K562 (cell line): Measurements from ENCODE around the gene JUNB. TPM values are rescaled to one million over a fixed set of nuclear protein-coding genes. Genes with fewer than 3 reads are reported as not detected.
A peak's percentile ranks its signal among the peaks of the same experiment; 100 is the strongest.

Source experiments
- BCL6 ChIP-seq: fragments of 250-450 bp; sonication (Bioruptor Pico); IDR thresholded peaks from 2 replicates; pipeline ENCODE4 v1.4.0; 2020
- E2F3 ChIP-seq: fragments of 250-450 bp; sonication (Bioruptor Pico); IDR thresholded peaks from 2 replicates; pipeline ENCODE4 v1.4.0; 2020; ENCODE audit warnings: mild to moderate bottlenecking
- ELF4 ChIP-seq: fragments of 450-650 bp; formaldehyde crosslinking; IDR thresholded peaks from 2 replicates; pipeline ENCODE4 v1.4.0; 2022; ENCODE audit warnings: missing genetic modification characterization
- HDAC8 ChIP-seq: fragments of 450-650 bp; IDR thresholded peaks from 2 replicates; pipeline ENCODE4 v1.6.1; 2016; ENCODE audit warnings: mild to moderate bottlenecking, missing genetic modification characterization, moderate library complexity, missing compliant biosample characterization
- MAFF ChIP-seq: IDR thresholded peaks from 2 replicates; pipeline ENCODE4 v1.6.1; 2012; ENCODE audit warnings: low read length, improper control_type of control experiment
- RBM39 ChIP-seq: fragments of 200-400 bp; formaldehyde crosslinking; optimal IDR thresholded peaks from 2 replicates; pipeline ENCODE3; 2018; ENCODE audit warnings: low read depth, low read length
- SMARCC2 ChIP-seq: fragments of 450-650 bp; IDR thresholded peaks from 2 replicates; pipeline ENCODE4 v1.6.1; 2017; ENCODE audit warnings: antibody characterized with exemption, moderate library complexity, mild to moderate bottlenecking, low read depth
- STAT5B ChIP-seq: fragments of 250-450 bp; sonication (Bioruptor Pico); IDR thresholded peaks from 2 replicates; pipeline ENCODE4 v1.8.0; 2021; ENCODE audit warnings: mild to moderate bottlenecking, inconsistent platforms
- TRIM28 ChIP-seq: fragments of 450-650 bp; IDR thresholded peaks from 2 replicates; pipeline ENCODE4 v1.6.1; 2017
- ZBTB17 ChIP-seq: fragments of 450-650 bp; formaldehyde crosslinking; IDR thresholded peaks from 2 replicates; pipeline ENCODE4 v1.4.0; 2020; ENCODE audit warnings: mild to moderate bottlenecking
- ZBTB8A ChIP-seq: fragments of 450-650 bp; IDR thresholded peaks from 2 replicates; pipeline ENCODE4 v1.6.1; 2018; ENCODE audit warnings: mild to moderate bottlenecking, moderate library complexity; ENCODE audit not compliant: partially characterized antibody
- ZNF217 ChIP-seq: sonication (generic); formaldehyde crosslinking; IDR thresholded peaks from 2 replicates; pipeline ENCODE4 v1.8.0; 2022; ENCODE audit warnings: mild to moderate bottlenecking, missing genetic modification reagents
- polyA plus RNA-seq, 8 experiments: library from polyadenylated mRNA; depleted of rRNA in 4 of 8; stranded (reverse) in 5 of 8; unstranded in 3 of 8; fragments of >200 nt; fragmentation: Nextera tagmentation in 2 of 8; fragmentation: Illumina TruSeq in 1 of 8; extraction: Ambion mirVana in 2 of 8; extraction: Trizol in 1 of 8; gene quantifications; 2 replicates each; pipeline versions ENCODE4 v1.2.1 to v1.2.3, GENCODE V29; 2011 to 2014; ENCODE audit warnings: inconsistent platforms in 1 of 8, missing spikeins in 1 of 8
- total RNA-seq, 7 experiments: library from RNA; depleted of rRNA in 6 of 7; stranded (reverse); fragments of >200 nt in 6 of 7; fragmentation: Illumina TruSeq in 2 of 7; extraction: Trizol in 2 of 7; gene quantifications; 2 replicates each; pipeline versions ENCODE4 v1.2.1 to v1.2.3, GENCODE V29; 2011 to 2021; ENCODE audit warnings: low replicate concordance in 1 of 7
- TF ChIP-seq, protein P1 (sequence below): sonication (generic); formaldehyde crosslinking; IDR thresholded peaks from 2 replicates; pipeline ENCODE4 v1.8.0; 2022; ENCODE audit warnings: missing genetic modification reagents, mild to moderate bottlenecking, borderline replicate concordance
- TF ChIP-seq, protein P2 (sequence below), 2 experiments: fragments of 450-650 bp; conservative IDR thresholded peaks; 2 replicates each; pipeline ENCODE4 v1.6.1; 2017; ENCODE audit warnings: mild to moderate bottlenecking in 2 of 2, moderate library complexity in 2 of 2
- TF ChIP-seq, protein P3 (sequence below), 2 experiments: fragments of 200-800 bp in 1 of 2; sonication (Bioruptor generic) in 1 of 2; sonication (generic) in 1 of 2; formaldehyde crosslinking in 1 of 2; IDR thresholded peaks in 1 of 2; conservative IDR thresholded peaks in 1 of 2; 2 replicates each; pipeline versions ENCODE4 v1.5.0 to v1.6.1; 2016 to 2020; ENCODE audit warnings: missing compliant biosample characterization in 1 of 2, missing genetic modification characterization in 1 of 2, missing genetic modification reagents in 1 of 2
- TF ChIP-seq, protein P4 (sequence below): fragments of 450-650 bp; formaldehyde crosslinking; IDR thresholded peaks from 2 replicates; pipeline ENCODE4 v1.4.0; 2020; ENCODE audit warnings: mild to moderate bottlenecking, moderate library complexity
- TF ChIP-seq, protein P5 (sequence below): sonication (generic); formaldehyde crosslinking; IDR thresholded peaks from 2 replicates; pipeline ENCODE4 v1.8.0; 2022; ENCODE audit warnings: mild to moderate bottlenecking, missing genetic modification reagents
- TF ChIP-seq, protein P6 (sequence below): fragments of 200-800 bp; sonication (Bioruptor generic); IDR thresholded peaks from 2 replicates; pipeline ENCODE4 v1.6.1; 2017; ENCODE audit warnings: missing genetic modification characterization, missing compliant biosample characterization

JUNB gene
- total and polyA plus RNA-seq, 9 of the 15 experiments (the other 6 are each of a cell fraction or from before 2014, with no cell fraction given) = 0.23 to 88.1 (median 13.1) TPM

DNA sequence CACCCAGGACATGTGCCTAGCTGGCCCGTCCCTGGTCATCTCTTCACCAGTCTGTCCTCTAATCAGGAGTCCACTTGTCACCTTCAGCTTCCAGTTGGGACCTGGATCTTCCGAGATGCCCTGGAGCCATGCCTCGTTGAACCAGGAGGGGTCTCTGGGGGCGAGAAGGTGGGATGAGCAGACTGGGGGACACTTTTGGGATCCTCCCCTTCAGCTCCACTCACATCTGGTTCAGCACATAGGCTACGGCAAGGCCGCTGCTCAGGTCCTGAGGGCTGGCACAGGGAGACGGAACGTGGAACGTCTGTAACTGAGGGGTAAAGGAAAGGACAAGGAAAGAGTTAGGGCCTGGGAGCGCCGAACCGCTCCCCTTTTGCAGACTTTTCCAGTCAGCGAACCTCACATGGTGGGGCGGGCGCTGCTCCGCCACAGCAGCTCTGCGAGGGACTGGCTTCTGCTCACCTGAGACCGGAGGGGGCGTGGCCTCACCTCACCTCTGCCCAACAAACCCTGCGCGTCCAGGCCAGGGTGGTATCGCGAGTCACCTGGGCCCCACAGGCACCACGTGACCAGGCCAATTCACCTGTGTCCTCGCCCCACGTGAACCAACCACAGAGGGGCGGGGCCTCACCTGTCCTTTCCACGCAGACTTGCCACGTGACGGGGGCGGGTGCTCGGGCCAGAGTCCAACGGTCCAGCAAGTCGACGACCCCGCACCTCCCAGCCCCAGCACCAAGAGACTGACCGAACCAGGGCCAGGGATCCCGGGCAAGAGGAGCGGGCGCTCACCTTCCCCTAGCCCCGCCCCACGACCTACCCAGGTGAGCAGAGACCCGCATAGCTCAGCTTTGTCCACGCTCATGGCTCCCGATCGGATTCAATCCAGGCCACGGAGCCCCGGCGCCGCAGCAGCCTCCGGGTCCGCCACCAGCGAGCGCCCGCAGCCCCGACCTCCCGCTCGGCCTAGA lies 16.4 kb upstream of the JUNB start, which contains the start of gene HOOK2 (continued):
- TF ChIP-seq MAFF = no peak
- no peak for TF ChIP-seq ZBTB8A
- no peak for TF ChIP-seq TRIM28
- TF ChIP-seq, protein P1, sequence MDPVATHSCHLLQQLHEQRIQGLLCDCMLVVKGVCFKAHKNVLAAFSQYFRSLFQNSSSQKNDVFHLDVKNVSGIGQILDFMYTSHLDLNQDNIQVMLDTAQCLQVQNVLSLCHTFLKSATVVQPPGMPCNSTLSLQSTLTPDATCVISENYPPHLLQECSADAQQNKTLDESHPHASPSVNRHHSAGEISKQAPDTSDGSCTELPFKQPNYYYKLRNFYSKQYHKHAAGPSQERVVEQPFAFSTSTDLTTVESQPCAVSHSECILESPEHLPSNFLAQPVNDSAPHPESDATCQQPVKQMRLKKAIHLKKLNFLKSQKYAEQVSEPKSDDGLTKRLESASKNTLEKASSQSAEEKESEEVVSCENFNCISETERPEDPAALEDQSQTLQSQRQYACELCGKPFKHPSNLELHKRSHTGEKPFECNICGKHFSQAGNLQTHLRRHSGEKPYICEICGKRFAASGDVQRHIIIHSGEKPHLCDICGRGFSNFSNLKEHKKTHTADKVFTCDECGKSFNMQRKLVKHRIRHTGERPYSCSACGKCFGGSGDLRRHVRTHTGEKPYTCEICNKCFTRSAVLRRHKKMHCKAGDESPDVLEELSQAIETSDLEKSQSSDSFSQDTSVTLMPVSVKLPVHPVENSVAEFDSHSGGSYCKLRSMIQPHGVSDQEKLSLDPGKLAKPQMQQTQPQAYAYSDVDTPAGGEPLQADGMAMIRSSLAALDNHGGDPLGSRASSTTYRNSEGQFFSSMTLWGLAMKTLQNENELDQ (CRISPR knock-in tag) = no peak
- TF ChIP-seq, protein P2, sequence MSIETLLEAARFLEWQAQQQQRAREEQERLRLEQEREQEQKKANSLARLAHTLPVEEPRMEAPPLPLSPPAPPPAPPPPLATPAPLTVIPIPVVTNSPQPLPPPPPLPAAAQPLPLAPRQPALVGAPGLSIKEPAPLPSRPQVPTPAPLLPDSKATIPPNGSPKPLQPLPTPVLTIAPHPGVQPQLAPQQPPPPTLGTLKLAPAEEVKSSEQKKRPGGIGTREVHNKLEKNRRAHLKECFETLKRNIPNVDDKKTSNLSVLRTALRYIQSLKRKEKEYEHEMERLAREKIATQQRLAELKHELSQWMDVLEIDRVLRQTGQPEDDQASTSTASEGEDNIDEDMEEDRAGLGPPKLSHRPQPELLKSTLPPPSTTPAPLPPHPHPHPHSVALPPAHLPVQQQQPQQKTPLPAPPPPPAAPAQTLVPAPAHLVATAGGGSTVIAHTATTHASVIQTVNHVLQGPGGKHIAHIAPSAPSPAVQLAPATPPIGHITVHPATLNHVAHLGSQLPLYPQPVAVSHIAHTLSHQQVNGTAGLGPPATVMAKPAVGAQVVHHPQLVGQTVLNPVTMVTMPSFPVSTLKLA (conservative IDR thresholded peaks at IDR 0.05) = peak; percentile 53 to 74; a peak in 3 of 4 replicates
- TF ChIP-seq, protein P3, sequence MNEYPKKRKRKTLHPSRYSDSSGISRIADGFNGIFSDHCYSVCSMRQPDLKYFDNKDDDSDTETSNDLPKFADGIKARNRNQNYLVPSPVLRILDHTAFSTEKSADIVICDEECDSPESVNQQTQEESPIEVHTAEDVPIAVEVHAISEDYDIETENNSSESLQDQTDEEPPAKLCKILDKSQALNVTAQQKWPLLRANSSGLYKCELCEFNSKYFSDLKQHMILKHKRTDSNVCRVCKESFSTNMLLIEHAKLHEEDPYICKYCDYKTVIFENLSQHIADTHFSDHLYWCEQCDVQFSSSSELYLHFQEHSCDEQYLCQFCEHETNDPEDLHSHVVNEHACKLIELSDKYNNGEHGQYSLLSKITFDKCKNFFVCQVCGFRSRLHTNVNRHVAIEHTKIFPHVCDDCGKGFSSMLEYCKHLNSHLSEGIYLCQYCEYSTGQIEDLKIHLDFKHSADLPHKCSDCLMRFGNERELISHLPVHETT (CRISPR knock-in tag; conservative IDR thresholded peaks at IDR 0.05 in 1 of 2, IDR thresholded peaks at IDR 0.05 in 1 of 2) = no peak
- no peak for TF ChIP-seq ZNF217 (CRISPR knock-in tag)
- TF ChIP-seq ELF4 (CRISPR knock-in tag) = no peak
- TF ChIP-seq STAT5B (CRISPR knock-in tag) = no peak
- TF ChIP-seq BCL6 = no peak
- TF ChIP-seq HDAC8 = no peak
- TF ChIP-seq, protein P4, sequence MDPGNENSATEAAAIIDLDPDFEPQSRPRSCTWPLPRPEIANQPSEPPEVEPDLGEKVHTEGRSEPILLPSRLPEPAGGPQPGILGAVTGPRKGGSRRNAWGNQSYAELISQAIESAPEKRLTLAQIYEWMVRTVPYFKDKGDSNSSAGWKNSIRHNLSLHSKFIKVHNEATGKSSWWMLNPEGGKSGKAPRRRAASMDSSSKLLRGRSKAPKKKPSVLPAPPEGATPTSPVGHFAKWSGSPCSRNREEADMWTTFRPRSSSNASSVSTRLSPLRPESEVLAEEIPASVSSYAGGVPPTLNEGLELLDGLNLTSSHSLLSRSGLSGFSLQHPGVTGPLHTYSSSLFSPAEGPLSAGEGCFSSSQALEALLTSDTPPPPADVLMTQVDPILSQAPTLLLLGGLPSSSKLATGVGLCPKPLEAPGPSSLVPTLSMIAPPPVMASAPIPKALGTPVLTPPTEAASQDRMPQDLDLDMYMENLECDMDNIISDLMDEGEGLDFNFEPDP (CRISPR knock-in tag) = 0 out of 2 replicates have a peak, but pooled peaks have one; percentile 34
- TF ChIP-seq ZBTB17 (CRISPR knock-in tag) = no peak
- no peak for TF ChIP-seq RBM39
- no peak for TF ChIP-seq E2F3
- TF ChIP-seq, protein P5, sequence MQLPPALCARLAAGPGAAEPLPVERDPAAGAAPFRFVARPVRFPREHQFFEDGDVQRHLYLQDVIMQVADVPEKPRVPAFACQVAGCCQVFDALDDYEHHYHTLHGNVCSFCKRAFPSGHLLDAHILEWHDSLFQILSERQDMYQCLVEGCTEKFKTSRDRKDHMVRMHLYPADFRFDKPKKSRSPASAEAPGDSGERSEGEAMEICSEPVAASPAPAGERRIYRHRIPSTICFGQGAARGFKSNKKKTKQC (CRISPR knock-in tag) = peak; percentile 55; the same call in 1 of the 2 replicates
- no peak for TF ChIP-seq SMARCC2
- TF ChIP-seq, protein P6, sequence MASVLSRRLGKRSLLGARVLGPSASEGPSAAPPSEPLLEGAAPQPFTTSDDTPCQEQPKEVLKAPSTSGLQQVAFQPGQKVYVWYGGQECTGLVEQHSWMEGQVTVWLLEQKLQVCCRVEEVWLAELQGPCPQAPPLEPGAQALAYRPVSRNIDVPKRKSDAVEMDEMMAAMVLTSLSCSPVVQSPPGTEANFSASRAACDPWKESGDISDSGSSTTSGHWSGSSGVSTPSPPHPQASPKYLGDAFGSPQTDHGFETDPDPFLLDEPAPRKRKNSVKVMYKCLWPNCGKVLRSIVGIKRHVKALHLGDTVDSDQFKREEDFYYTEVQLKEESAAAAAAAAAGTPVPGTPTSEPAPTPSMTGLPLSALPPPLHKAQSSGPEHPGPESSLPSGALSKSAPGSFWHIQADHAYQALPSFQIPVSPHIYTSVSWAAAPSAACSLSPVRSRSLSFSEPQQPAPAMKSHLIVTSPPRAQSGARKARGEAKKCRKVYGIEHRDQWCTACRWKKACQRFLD (CRISPR knock-in tag) = no peak
